Stimulated activated naive B cell treated with anti-CD40 and anti-IgM and Interleukin-4, amounts not matched to agents 10 μg/mL and 1 μg/mL and 100 μg/mL, for 72 hours (primary cell): ENCODE measurements around the gene TGFBR3.

Source experiments
- ATAC-seq, 2 donors: fragments of 150-1000 bp; cut with Tn5 transposase; replicated peaks; 2 replicates each; pipeline ENCODE4 v1.10.0; 2021; ENCODE audit warnings: moderate library complexity in 1 of 2
- DNase-seq: peaks from one replicate; pipeline ENCODE4 v3.0.0; 2021
- H3K27ac Mint-ChIP-seq: one replicate; pipeline ENCODE4 v1.8.0; 2022; ENCODE audit warnings: mild to moderate bottlenecking, mixed read lengths
- H3K27me3 Mint-ChIP-seq, 2 donors: one replicate each; pipeline ENCODE4 v1.8.0; 2022; ENCODE audit warnings: mixed read lengths in 2 of 2
- H3K36me3 Mint-ChIP-seq, 2 donors: one replicate each; pipeline ENCODE4 v1.8.0; 2022; ENCODE audit warnings: mixed read lengths in 2 of 2, mild to moderate bottlenecking in 1 of 2
- H3K4me1 Mint-ChIP-seq, 2 donors: one replicate each; pipeline ENCODE4 v1.8.0; 2022; ENCODE audit warnings: mixed read lengths in 2 of 2, mild to moderate bottlenecking in 1 of 2
- H3K4me3 Mint-ChIP-seq, 2 donors: one replicate each; pipeline ENCODE4 v1.8.0; 2022; ENCODE audit warnings: mild to moderate bottlenecking in 2 of 2, mixed read lengths in 2 of 2, moderate library complexity in 1 of 2
- H3K9me3 Mint-ChIP-seq, 2 donors: one replicate each; pipeline ENCODE4 v1.8.0; 2022; ENCODE audit warnings: mixed read lengths in 2 of 2, mild to moderate bottlenecking in 1 of 2

Gene TGFBR3

DNA sequence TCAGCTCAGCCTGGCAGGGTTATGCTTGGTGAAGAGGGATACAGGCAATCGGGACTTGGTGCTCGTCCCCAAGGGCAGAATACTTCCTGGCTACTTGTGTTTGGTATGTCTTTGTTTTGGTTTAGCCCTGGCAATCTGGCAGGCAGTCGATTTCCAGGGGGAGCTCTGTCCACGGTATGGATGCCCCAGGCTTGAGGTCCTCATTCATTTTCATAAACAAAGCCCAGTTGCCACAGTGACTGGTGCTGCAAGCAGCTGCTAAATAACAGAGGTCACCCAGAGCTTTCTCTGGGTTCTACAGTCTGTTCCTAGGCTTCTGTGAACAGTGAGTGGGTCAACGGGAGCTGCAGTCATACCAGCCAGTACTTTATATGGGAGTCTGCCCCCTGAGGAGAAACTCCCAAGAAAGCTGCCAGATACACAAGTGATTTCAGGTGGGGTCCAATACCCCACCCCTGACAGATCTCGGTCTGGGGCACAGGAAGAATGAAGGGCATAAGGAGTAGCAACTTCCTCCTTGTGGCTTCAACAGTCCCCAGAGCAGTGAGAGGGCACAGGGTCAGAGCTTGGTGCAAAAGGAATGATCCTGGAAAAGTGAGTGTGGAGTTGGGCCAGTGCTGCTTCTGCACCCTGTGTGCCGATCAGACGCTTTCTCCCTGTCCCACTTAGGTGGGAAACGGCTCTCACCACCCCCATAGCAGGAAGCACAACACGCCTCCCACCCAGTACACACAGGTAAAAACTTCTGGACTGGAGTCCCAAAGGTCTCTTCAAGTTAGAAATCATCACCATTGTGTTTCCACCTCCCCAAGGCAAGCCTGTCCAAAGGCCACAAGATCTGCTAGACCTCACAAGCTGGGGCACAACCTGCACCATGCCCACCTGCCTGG, 55.5 kb downstream of the TGFBR3 start:
- Mint-ChIP-seq H3K4me1 (peaks cover 6 to 12% of the 10 kb centered on the region in 2 donors), H3K4me3 (no peak overlapping the region), H3K9me3 (no peaks in the 10 kb centered on the region), H3K27me3 (peaks cover 5 to 8% of the 10 kb centered on the region in 2 donors), H3K36me3 (no peaks in the 10 kb centered on the region), H3K27ac (no peak overlapping the region)
- ATAC-seq (no peak), DNase-seq (no peak)

DNA sequence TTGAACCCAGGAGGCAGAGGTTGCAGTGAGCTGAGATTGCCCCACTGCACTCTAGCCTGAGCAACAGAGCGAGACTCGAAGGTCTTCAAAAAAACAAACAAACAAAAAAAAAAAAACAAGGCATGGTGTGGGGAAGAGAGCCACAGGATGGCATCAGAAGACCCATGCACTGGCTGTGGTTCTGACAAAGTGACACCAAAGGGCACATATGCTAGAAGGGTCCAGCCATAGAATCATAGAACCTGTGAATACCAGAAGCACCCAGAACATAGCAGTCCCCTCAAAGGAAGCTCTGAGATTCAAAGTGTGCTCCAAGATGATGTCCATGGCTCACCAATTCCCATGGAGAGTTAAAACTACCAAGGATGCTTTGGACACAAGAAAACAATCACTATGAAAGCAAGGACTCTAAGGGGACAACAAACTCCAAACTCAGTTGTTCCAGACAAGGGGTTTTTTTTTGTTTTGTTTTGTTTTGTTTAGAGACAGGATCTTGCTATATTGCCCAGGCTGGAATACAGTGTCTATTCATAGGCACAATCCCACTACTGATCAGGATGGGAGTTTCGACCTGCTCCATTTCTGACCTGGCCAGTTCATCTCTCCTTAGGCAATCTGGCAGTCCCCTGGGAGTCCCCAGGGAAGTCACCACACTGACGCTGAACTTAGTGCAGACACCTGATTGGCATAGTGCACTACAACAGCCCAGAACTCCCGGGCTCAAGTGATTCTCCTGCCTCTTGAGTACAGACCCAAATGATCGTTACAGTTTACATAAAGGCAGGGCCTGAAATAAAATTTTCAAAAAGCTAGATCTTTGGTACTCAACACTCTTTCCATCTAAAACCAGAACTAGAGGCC, 56.4 kb downstream of the TGFBR3 start:
- H3K36me3 Mint-ChIP-seq = no peaks in the 10 kb centered on the region

DNA sequence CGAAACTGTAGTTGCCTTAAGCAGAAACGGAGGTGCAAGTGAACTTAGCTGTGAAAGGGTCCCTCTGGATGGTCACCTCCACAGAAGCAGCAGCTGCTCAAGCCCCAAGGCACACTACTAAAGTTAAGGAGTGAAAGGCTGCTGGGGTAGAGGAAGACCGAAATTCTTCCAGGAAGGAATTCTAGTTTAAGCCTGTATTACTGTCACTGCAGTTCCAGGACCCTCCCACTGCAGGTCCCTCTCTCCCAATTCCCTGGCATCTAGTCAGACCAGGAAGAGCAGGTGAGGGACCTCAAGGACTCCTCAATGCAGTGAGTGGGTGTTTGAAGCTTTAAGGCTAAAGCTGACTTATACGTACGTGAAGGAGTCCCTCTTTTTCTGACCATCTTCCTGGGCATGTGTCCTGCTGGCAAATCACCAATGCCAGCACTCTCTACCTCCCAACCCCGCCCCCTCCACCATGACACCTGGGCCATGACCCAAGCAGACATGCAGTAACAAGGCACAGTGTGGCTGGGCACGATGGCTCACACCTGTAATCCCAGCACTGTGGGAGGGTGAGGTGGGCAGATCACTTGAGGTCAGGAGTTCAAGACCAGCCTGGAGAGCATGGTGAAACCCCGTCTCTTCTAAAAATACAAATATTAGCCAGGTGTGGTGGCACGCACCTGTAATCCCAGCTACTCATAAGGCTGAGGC, 57.2 kb downstream of the TGFBR3 start:
- Mint-ChIP-seq H3K4me3 (no peak overlapping the region), H3K27me3 (peaks cover 5 to 8% of the 10 kb centered on the region in 2 donors), H3K4me1 (peaks cover 6 to 12% of the 10 kb centered on the region in 2 donors), H3K9me3 (no peaks in the 10 kb centered on the region), H3K27ac (no peak overlapping the region), H3K36me3 (no peaks in the 10 kb centered on the region)
- no peak for DNase-seq
- no peak for ATAC-seq

More for the DNA sequence above, 56.4 kb downstream of the TGFBR3 start:
- Mint-ChIP-seq H3K9me3 (no peaks in the 10 kb centered on the region), H3K27ac (no peak overlapping the region), H3K4me3 (no peak overlapping the region), H3K27me3 (peaks cover 5 to 8% of the 10 kb centered on the region in 2 donors), H3K4me1 (peaks cover 6 to 12% of the 10 kb centered on the region in 2 donors)
- ATAC-seq = no peak
- DNase-seq = no peak

DNA sequence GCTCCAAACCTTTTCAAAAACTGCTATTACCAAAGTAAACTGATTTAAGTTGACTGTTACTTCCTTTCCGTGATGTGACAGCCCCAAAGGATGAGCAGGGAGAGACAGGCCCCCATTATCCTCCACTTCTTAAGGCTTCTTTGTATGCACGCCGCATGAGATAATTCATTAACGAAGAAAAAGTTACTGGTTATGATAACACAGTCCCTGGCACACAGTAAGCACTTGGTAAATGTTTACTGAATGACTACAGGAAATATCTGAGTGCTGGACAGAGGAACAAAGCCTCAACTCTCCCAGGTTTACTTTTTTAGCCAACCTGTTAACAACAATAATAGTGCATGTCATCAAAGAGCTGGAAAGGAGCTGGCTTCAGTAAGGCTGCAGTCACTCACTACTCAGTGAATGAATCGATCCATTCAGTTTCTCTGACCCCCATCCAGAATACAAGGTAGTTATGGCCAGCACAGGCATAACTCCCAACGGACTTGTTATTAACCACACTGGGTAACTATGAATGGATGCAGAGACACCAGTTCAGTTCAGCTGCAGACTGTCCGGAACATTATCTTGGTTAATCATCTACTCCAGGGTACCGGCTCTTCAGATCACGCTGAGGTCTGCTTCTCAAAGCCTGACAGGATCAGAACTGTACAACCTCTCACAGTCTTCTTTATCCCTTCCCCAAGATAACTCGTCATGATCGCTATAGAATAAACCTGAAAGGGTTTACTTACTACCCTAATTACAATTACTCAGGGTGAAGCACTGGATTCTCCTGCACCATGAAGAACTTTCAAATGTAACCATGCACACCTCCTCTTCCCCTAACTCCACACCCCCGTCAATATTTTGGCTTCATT, 58.3 kb downstream of the TGFBR3 start:
- no peak overlapping the region for H3K27ac Mint-ChIP-seq

DNA sequence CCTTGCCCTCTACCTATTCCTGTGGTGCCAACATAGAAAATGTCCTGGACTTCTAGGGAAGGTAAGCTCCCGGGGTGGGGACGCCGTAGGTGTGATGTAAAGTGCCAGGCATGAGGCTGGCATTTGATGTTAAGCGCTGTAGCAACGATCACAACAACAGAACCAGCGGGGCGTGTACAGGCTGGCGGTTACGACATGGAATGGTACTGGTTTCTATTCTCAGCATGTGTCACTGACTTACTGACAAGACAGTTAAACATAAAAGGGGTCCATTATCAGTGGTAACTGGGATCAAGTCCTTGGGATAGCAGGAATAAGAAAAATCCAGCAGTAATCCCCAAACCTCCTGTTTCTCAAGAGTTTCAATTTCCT, 58.9 kb downstream of the TGFBR3 start:
- DNase-seq (no peak), ATAC-seq (no peak)
- H3K27me3 Mint-ChIP-seq = peaks cover 5 to 8% of the 10 kb centered on the region in 2 donors
- no peak overlapping the region for H3K4me3 Mint-ChIP-seq
- peaks cover 6 to 12% of the 10 kb centered on the region in 2 donors for H3K4me1 Mint-ChIP-seq
- no peaks in the 10 kb centered on the region for H3K9me3 Mint-ChIP-seq
- no peaks in the 10 kb centered on the region for H3K36me3 Mint-ChIP-seq
- H3K27ac Mint-ChIP-seq = no peak overlapping the region

More for the DNA sequence above, 58.3 kb downstream of the TGFBR3 start:
- no peaks in the 10 kb centered on the region for H3K9me3 Mint-ChIP-seq
- ATAC-seq (no peak), DNase-seq (no peak)
- no peaks in the 10 kb centered on the region for H3K36me3 Mint-ChIP-seq
- H3K4me3 Mint-ChIP-seq = no peak overlapping the region
- peaks cover 5 to 8% of the 10 kb centered on the region in 2 donors for H3K27me3 Mint-ChIP-seq
- peaks cover 6 to 12% of the 10 kb centered on the region in 2 donors for H3K4me1 Mint-ChIP-seq

DNA sequence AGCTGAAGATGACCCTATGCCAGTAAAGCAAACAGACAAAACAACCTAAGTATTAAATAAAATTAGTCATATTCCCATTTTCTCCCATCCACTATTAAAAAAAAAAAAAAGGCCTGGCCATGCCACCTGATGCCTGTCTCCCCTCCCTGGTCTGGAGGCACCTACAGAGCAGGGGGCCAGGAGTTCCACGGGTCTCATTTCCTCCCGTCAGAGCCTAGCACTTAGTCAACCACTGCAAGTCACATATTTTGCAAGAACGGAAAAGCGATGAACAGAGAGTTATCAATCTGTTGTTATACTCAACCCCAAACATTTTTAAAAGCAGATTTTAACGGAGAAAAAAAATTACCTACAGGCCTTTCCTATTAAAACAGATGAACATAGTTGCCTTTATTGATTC, 59.3 kb downstream of the TGFBR3 start:
- no peak overlapping the region for H3K27ac Mint-ChIP-seq
- peaks cover 5 to 8% of the 10 kb centered on the region in 2 donors for H3K27me3 Mint-ChIP-seq
- H3K36me3 Mint-ChIP-seq = no peaks in the 10 kb centered on the region
- no peak overlapping the region for H3K4me3 Mint-ChIP-seq
- DNase-seq (no peak), ATAC-seq (no peak)
- H3K4me1 Mint-ChIP-seq = peaks cover 6 to 12% of the 10 kb centered on the region in 2 donors
- no peaks in the 10 kb centered on the region for H3K9me3 Mint-ChIP-seq

DNA sequence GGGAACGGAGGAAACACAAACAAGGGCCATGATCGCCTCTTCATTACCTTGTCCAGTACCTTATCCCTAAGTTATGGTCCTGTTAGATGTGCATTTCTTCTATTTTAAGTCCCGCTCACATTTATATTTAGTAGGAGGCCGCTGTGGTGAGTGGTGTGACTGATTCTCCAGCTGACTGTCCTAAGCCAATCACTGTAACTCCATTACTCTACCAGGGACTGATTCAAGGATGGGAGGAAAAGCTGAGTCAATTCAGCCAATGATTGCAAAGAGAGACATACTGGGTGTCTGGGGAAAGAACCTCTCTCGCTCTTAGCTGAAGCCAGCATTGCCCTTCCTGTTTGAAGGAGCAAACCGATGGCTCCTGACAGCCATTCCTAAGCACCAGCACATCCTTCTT, 59.7 kb downstream of the TGFBR3 start:
- H3K36me3 Mint-ChIP-seq = no peaks in the 10 kb centered on the region
- H3K9me3 Mint-ChIP-seq = no peaks in the 10 kb centered on the region
- H3K27me3 Mint-ChIP-seq = peaks cover 5 to 8% of the 10 kb centered on the region in 2 donors
- ATAC-seq (no peak), DNase-seq (no peak)
- no peak overlapping the region for H3K4me3 Mint-ChIP-seq
- H3K27ac Mint-ChIP-seq = no peak overlapping the region
- H3K4me1 Mint-ChIP-seq = peaks cover 6 to 12% of the 10 kb centered on the region in 2 donors

DNA sequence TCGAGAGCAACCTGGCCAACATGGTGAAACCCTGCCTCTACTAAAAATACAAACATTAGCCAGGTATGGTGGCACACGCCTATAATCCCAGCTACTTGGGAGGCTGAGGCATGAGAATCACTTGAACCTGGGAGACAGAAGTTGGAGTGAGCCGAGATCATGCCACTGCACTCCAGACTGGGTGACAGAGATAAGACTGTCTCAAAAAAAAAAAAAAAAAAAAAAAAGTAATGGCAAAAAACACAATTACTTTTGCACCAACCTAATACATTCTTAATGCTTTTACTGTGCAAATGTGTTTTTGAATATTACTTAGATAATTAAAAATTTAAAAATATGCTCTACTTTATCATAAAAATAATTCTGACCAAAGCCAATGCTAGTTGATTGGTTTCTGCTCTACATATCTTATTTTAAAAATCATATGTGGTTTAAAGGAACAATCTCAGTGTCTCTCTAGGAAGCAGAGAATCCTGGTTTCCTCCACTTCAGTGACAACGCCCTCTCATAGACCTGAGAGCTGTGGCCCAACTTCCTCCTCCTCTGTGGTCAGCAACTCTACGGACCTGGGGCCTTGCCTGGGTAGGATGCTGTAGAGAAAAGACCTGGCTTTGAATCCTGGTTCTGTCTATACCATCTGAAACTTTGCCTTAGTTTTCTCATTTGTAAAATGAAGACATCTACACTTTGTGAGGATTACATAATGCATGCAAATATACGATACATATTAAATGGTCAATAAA, 64.7 kb downstream of the TGFBR3 start:
- no peak for DNase-seq
- Mint-ChIP-seq H3K27me3 (peaks cover 0 to 1% of the 10 kb centered on the region in 2 donors), H3K4me1 (peaks cover 0 to 6% of the 10 kb centered on the region in 2 donors), H3K27ac (no peak overlapping the region), H3K9me3 (no peaks in the 10 kb centered on the region), H3K36me3 (no peaks in the 10 kb centered on the region), H3K4me3 (no peak overlapping the region)
- no peak for ATAC-seq

DNA sequence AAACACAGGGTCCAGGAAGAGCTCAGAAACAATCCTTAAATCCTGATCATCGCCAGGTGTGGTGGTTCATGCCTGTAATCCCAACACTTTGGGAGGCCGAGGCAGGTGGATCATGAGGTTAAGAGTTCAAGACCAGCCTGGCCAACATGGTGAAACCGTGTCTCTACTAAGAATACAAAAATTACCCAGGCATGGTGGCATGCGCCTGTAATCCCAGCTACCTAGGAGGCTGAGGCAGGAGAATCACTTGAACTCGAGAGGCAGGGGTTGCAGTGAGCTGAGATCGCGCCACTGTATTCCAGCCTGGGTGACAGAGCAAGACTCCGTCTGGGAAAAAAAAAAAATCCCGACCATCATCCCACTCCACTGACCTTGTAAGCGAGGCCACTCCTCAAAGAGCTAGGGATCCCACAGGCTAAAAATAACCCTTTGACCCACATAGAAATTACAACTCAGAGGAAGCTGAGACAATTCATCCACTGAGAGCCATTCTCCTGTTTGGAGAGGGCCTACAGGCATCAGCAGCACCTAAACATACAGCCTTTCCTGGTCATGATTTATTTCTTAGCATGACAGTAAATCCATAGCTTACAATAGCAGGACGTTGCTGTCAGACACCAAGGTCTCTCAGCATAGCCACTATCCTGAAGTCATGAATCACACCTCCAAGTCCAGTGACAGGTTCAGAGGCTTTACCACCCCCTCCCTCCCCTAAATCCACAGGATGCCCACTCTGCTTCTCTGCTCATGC, 66.7 kb downstream of the TGFBR3 start:
- Mint-ChIP-seq H3K36me3 (no peaks in the 10 kb centered on the region), H3K4me3 (no peak overlapping the region), H3K9me3 (no peaks in the 10 kb centered on the region), H3K27ac (no peak overlapping the region), H3K27me3 (no peaks in the 10 kb centered on the region), H3K4me1 (peaks cover 0 to 6% of the 10 kb centered on the region in 2 donors)
- no peak for ATAC-seq
- DNase-seq = no peak

DNA sequence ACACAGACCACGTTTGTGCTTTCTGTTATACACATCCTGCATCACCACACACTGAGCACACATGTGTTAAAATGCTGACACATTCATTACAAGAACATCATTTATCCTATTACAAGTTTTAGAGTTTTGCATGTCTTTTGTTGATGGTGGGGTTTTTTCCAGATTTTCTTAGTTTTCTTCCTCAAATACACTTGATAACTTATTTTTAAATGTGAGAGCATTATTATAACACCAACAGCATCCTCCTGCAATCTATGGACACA, 67.3 kb downstream of the TGFBR3 start:
- no peaks in the 10 kb centered on the region for H3K36me3 Mint-ChIP-seq
- ATAC-seq (no peak), DNase-seq (no peak)
- peaks cover 0 to 6% of the 10 kb centered on the region in 2 donors for H3K4me1 Mint-ChIP-seq
- H3K27me3 Mint-ChIP-seq = no peaks in the 10 kb centered on the region
- H3K27ac Mint-ChIP-seq = no peak overlapping the region
- no peaks in the 10 kb centered on the region for H3K9me3 Mint-ChIP-seq
- no peak overlapping the region for H3K4me3 Mint-ChIP-seq

DNA sequence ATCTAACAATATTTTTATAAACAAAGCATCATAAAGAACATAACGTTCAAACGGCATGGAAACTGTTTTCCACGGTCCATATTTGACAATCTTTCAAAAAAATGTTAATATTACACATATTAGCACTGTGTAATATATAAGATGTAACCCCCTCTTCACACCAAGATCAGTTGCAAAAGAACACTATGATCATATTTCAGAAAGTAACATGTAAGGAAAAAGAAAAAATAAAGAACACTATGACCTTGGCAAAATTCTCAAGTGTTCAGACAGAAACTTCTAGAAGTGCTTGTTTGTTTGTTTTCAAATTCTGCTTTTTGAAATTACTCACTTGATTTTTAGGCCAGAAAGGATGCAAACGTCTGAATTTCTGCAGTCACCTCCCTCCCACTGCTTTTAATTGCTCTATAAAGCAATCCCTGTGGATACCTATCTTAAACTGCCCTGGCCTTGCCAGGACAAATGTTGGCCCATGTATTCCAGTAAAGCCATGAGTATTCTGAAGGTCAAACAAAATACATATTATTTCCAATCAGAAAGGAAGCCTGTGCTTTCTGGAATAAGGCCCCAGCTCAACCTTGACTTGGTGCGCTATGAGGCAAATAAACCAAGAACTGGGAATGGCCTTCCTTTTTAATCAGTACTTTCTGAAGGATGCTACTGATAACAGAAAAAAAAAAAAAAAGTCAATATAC, 68.6 kb downstream of the TGFBR3 start:
- DNase-seq (no peak), ATAC-seq (no peak)
- no peaks in the 10 kb centered on the region for H3K27me3 Mint-ChIP-seq
- H3K4me3 Mint-ChIP-seq = no peak overlapping the region
- no peaks in the 10 kb centered on the region for H3K9me3 Mint-ChIP-seq
- no peak overlapping the region for H3K27ac Mint-ChIP-seq
- no peaks in the 10 kb centered on the region for H3K36me3 Mint-ChIP-seq
- H3K4me1 Mint-ChIP-seq = peaks cover 0 to 6% of the 10 kb centered on the region in 2 donors

DNA sequence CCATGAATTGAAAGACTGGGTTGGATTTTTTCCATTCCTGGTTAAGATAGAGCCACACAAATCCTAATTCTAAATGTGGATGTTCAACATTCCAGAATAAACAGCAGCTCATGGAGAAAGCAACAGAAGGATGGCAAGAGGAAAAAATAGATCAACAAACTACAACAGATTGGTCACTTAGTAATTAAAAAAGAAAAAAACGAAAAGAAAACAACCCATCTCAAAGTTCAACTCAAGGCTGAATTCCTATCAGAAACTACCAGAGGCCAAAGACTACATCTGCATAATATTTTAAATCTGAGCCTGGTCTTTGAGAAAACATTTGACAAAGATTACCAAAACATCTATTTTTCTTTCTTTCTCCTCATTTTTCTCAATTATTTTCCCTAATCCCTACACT, 69.9 kb downstream of the TGFBR3 start:
- H3K4me1 Mint-ChIP-seq = peaks cover 2 to 11% of the 10 kb centered on the region in 2 donors
- H3K27ac Mint-ChIP-seq = no peak overlapping the region

More for the DNA sequence above, 69.9 kb downstream of the TGFBR3 start:
- DNase-seq = no peak
- H3K4me3 Mint-ChIP-seq = no peak overlapping the region
- H3K27me3 Mint-ChIP-seq = no peaks in the 10 kb centered on the region
- no peak for ATAC-seq
- H3K9me3 Mint-ChIP-seq = no peaks in the 10 kb centered on the region
- H3K36me3 Mint-ChIP-seq = no peaks in the 10 kb centered on the region
